Upper lobe of left lung (tissue), 6 donors: ENCODE measurements around the gene SHQ1. TPM values are rescaled to one million over a fixed set of nuclear protein-coding genes. Genes with fewer than 3 reads are reported as not detected.

Experiments
- ATAC-seq, 2 donors: fragments of 200-7000 bp; cut with Tn5 transposase; one replicate each; pipeline ENCODE4 v1.9.1; 2022; ENCODE audit warnings: mild to moderate bottlenecking in 2 of 2, moderate library complexity in 2 of 2; ENCODE audit not compliant: low FRiP score in 2 of 2
- DNase-seq, 2 donors: peaks; one replicate each; pipeline ENCODE4 v3.0.0-alpha.2; 2019 to 2020
- H3K27ac ChIP-seq, 4 donors: fragments of 200-600 bp; sonication (generic); one replicate each; pipeline ENCODE4 v1.5.1; 2016 to 2019
- H3K27me3 ChIP-seq, 4 donors: fragments of 200-600 bp; sonication (generic); one replicate each; pipeline ENCODE4 v1.5.1; 2017 to 2019
- H3K36me3 ChIP-seq, 4 donors: fragments of 200-600 bp; sonication (generic); one replicate each; pipeline ENCODE4 v1.5.1; 2016 to 2019
- H3K4me1 ChIP-seq, 4 donors: fragments of 200-600 bp; sonication (generic); one replicate each; pipeline ENCODE4 v1.5.1; 2018 to 2019
- H3K4me3 ChIP-seq, 4 donors: fragments of 200-600 bp; sonication (generic); one replicate each; pipeline ENCODE4 v1.5.1; 2017 to 2019; ENCODE audit warnings: mild to moderate bottlenecking in 2 of 4, moderate library complexity in 1 of 4
- H3K9me3 ChIP-seq, 4 donors: fragments of 200-600 bp; sonication (generic); one replicate each; pipeline ENCODE4 v1.5.1; 2018 to 2019
- CTCF ChIP-seq, 6 experiments: fragments of 450-650 bp in 4 of 6; fragments of 200-600 bp in 2 of 6; sonication (generic) in 2 of 6; IDR thresholded peaks; one replicate each; pipeline ENCODE4 v1.5.1; 2016 to 2019; ENCODE audit warnings: antibody characterized with exemption in 6 of 6
- EP300 ChIP-seq, 4 donors: sonication (generic); formaldehyde crosslinking; IDR thresholded peaks; one replicate each; pipeline ENCODE4 v1.5.1; 2017; ENCODE audit warnings: antibody characterized with exemption in 4 of 4, control low read depth in 2 of 4
- POLR2A ChIP-seq, 4 donors: fragments of 450-650 bp; IDR thresholded peaks; one replicate each; pipeline ENCODE4 v1.5.1; 2016 to 2017; ENCODE audit warnings: antibody characterized with exemption in 4 of 4, mild to moderate bottlenecking in 2 of 4
- POLR2AphosphoS5 ChIP-seq, 2 donors: sonication (generic); formaldehyde crosslinking; IDR thresholded peaks; one replicate each; pipeline ENCODE4 v1.5.1; 2017; ENCODE audit warnings: antibody characterized with exemption in 2 of 2
- WGBS, 2 donors: methylation state at CpG; one replicate each; pipeline ENCODE4 v1.1.5; 2017 to 2018; 5-methylcytosine and 5-hydroxymethylcytosine counted together
- total RNA-seq, 6 donors: library from RNA; depleted of rRNA in 4 of 6; stranded (reverse); fragments of >200 nt in 4 of 6; gene quantifications; one replicate each; pipeline versions ENCODE4 v1.1.0 to v1.2.1, GENCODE V29; 2016 to 2021
- donor health status: DM: no; HTN: no; CAD: no; lungs with moderate emphysema.
- donor health status: DM: no; HTN: yes; CAD: no; lungs with severe emphysema.

The SHQ1 gene
- total RNA-seq, 6 donors from 2014 or later = 12.0 to 31.4 (median 19.3) TPM

- Histone ChIP-seq H3K27ac (no peak overlapping the region), H3K9me3 (no peaks in the 10 kb centered on the region), H3K4me3 (no peak overlapping the region), H3K36me3 (no peaks in the 10 kb centered on the region), H3K27me3 (no peaks in the 10 kb centered on the region), H3K4me1 (peaks cover 0 to 5% (median 4%) of the 10 kb centered on the region in 4 donors)
- ATAC-seq (no peak), DNase-seq (no peak)
- WGBS, 2 donors = 90 to 95% methylated on average over 2 of the region's 2 CpGs
- TF ChIP-seq POLR2AphosphoS5 (IDR thresholded peaks at IDR 0.05) (no peak), POLR2A (IDR thresholded peaks at IDR 0.05) (no peak), CTCF (IDR thresholded peaks at IDR 0.05) (no peak), EP300 (IDR thresholded peaks at IDR 0.05) (no peak)
Observed at GRCh38 chr3:72754582-72754981, 93.7 kb downstream of the SHQ1 start.

GRCh38 chr3:72753495-72753894 lies 94.8 kb downstream of the SHQ1 start:
- no peak overlapping the region for H3K27ac ChIP-seq
- ATAC-seq (no peak), DNase-seq (no peak)
- H3K4me1 ChIP-seq = peaks cover 0 to 5% (median 4%) of the 10 kb centered on the region in 4 donors
- TF ChIP-seq POLR2A (IDR thresholded peaks at IDR 0.05) = no peak
- no peak for TF ChIP-seq CTCF (IDR thresholded peaks at IDR 0.05)
- no peak for TF ChIP-seq POLR2AphosphoS5 (IDR thresholded peaks at IDR 0.05)
- no peak for TF ChIP-seq EP300 (IDR thresholded peaks at IDR 0.05)
- no peaks in the 10 kb centered on the region for H3K27me3 ChIP-seq
- H3K4me3 ChIP-seq = no peak overlapping the region
- H3K9me3 ChIP-seq = no peaks in the 10 kb centered on the region
- no peaks in the 10 kb centered on the region for H3K36me3 ChIP-seq
- 74 to 90% methylated on average over 5 of the region's 5 CpGs for whole genome bisulfite sequencing, 2 donors

GRCh38 chr3:72750405-72750965 lies 97.8 kb downstream of the SHQ1 start:
- TF ChIP-seq EP300 (IDR thresholded peaks at IDR 0.05) (no peak), CTCF (IDR thresholded peaks at IDR 0.05) (no peak), POLR2A (IDR thresholded peaks at IDR 0.05) (no peak), POLR2AphosphoS5 (IDR thresholded peaks at IDR 0.05) (no peak)
- no peak for DNase-seq
- no peak overlapping the region for H3K4me3 ChIP-seq
- no peaks in the 10 kb centered on the region for H3K27me3 ChIP-seq
- H3K9me3 ChIP-seq = no peaks in the 10 kb centered on the region
- H3K4me1 ChIP-seq = peaks cover 0 to 6% (median 0%) of the 10 kb centered on the region in 4 donors
- H3K36me3 ChIP-seq = no peaks in the 10 kb centered on the region
- 73 to 83% methylated on average over 4 of the region's 4 CpGs for WGBS, 2 donors
- H3K27ac ChIP-seq = no peak overlapping the region
- no peak for ATAC-seq

GRCh38 chr3:72748659-72749058 lies 99.6 kb downstream of the SHQ1 start:
- no peak for ATAC-seq
- H3K4me3 ChIP-seq = no peak overlapping the region
- TF ChIP-seq POLR2A (IDR thresholded peaks at IDR 0.05) (no peak), POLR2AphosphoS5 (IDR thresholded peaks at IDR 0.05) (no peak), CTCF (IDR thresholded peaks at IDR 0.05) (no peak), EP300 (IDR thresholded peaks at IDR 0.05) (no peak)
- H3K36me3 ChIP-seq = no peaks in the 10 kb centered on the region
- peaks cover 0 to 6% (median 0%) of the 10 kb centered on the region in 4 donors for H3K4me1 ChIP-seq
- WGBS, 2 donors = 64 to 76% methylated on average over 6 of the region's 6 CpGs
- no peaks in the 10 kb centered on the region for H3K27me3 ChIP-seq
- no peak overlapping the region for H3K27ac ChIP-seq
- no peak for DNase-seq
- H3K9me3 ChIP-seq = no peaks in the 10 kb centered on the region
